GM13976 (cell line): ENCODE results near the gene CYP4F22.
A peak's percentile ranks its signal among the peaks of the same experiment; 100 is the strongest.
"Not testable (repeated sequence)": the region's sequence is repeated elsewhere in the genome, so short reads cannot be mapped to it uniquely, and the experiment has no call there.

Experiments used
- DNase-seq: peaks from one replicate; pipeline ENCODE4 v3.0.0; 2012; ENCODE audit warnings: low spot score
- CTCF ChIP-seq: IDR thresholded peaks from 2 replicates; pipeline ENCODE4 v1.5.1; 2012; ENCODE audit warnings: borderline replicate concordance, mild to moderate bottlenecking; ENCODE audit not compliant: insufficient read depth; ENCODE audit errors: extremely low read depth, missing control alignments, control extremely low read depth
- in situ Hi-C: fragments of 300-500 bp; cut with MboI; formaldehyde crosslinking; loops from one replicate; pipeline ENCODE4 v1.12.0; 2022; ENCODE audit warnings: low sequenced_read_pairs, mixed read lengths, inconsistent platforms; ENCODE audit not compliant: unreplicated experiment

The CYP4F22 gene

DNA sequence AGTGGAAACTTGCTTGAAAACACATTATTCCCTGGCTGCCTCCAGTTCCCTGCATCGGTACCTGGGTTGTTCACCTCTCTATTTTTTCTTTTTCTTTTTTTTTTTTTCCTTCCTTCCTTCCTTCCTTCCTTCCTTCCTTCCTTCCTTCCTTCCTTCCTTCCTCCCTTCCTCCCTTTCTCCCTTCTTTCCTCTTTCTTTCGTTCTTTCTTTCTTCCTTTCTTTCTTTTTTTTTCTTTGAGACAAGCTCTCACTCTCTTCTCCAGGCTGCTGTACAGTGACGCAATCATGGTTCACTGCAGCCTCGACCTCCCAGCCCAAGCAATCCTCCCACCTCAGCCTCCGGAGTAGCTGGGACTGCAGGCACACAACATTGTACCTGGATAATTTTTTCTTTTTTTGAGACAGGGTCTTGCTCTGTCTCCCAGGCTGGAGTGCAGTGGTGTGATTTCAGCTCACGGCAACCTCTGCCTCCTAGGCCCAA lies 40.6 kb upstream of the CYP4F22 start:
- no peak for DNase-seq
- TF ChIP-seq CTCF: no peak
- in situ Hi-C loops: no loop called here

GRCh38 chr19:15468675-15469512 lies 39.4 kb upstream of the CYP4F22 start:
- in situ Hi-C loops: no loop called here
- no peak for DNase-seq
- TF ChIP-seq CTCF: no peak

DNA sequence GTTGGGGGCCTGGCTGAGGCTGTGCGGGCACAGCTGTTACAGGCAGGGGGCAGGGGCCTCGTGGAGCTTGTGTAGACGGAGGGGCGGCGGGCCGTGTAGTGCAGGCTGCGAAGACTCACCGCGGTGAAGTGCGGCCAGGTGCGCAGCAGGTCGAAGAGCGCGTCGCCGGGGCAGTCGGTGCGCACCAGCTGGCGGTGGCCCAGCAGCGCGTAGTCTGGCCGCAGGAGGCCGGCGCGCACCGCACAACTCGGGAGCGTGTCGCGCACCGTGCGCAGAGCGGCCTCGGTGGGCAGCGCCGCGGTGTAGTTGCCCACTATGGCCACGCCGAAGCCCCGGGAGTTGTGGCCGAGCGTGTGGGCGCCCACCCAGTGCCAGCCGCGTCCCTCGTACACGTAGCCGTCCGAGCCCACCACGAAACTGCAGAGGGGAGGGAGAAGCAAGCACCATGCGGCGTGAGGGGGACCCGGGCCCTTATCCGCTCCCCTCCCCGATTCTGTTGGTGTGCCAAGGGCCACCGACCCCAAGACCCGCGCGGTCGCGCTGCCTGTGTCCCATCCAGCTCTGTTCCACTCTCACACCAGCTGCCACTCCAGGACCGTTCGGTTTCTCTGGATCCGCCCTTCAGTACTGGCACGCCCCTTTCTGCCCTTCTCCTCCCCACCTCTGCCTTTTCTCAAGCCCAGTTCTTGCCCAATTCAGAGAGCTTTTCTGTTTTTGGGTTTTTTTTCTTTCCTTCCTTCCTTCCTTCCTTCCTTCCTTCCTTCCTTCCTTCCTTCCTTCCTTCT lies 38.6 kb upstream of the CYP4F22 start:
- TF ChIP-seq CTCF: no peak
- DNase-seq: no peak
- in situ Hi-C loops: no loop called here

DNA sequence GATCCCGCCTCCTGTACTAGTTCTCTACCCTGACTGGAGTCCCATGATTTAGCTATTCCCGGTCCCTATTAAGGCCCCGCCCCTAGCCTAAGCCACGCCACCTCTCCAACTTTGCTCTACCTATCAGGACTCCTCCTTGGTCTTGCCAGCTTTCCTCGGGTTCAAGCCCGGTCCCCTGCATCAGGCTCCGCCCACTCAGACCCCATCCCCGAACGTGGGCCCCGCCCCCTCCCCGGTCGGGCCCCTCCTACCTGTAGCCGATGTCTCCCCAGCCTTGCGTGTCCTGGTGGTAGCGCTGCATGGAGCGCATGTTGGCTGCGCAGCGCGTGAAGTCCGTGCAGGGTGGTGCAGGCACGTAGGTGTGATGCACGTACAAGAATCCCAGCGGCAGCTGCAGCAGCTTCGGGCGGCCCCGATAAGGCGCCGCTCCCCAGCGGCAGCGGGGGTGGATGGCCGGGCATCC lies 36.7 kb upstream of the CYP4F22 start:
- no peak for TF ChIP-seq CTCF
- no peak for DNase-seq
- in situ Hi-C loops: no loop called here

GRCh38 chr19:15473821-15474220 lies 34.5 kb upstream of the CYP4F22 start:
- DNase-seq, in situ Hi-C loops: not testable (repeated sequence)

- DNase-seq: no peak
- no peak for TF ChIP-seq CTCF
- in situ Hi-C loops: no loop called here
Measured at GRCh38 chr19:15475169-15475568, 33.2 kb upstream of the CYP4F22 start.

DNA sequence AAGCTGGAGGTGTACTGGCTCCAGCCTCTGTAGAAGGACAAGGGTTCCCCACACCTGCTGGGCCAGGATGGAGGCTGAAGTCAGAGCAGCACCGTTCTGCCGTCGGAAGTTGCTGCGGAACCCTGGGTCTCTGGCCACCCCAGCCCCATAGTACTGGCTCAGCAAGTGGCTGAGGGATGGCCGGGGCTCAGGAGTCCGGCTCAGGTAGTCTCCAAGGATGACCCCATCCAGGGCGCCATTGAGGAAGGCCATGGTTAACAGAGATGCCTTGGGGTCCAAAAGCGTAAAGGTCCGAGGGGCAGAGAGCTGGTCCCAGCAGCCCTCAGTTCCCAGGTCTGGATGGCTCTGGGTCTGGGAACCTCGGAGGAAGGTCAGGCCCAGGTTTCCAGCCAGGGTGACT lies 32.7 kb upstream of the CYP4F22 start:
- DNase-seq: peak; percentile 5
- TF ChIP-seq CTCF: no peak
- in situ Hi-C loops: no loop called here
